ENCODE results near the gene TMEM260.
"Not testable (repeated sequence)": the region's sequence is repeated elsewhere in the genome, so short reads cannot be mapped to it uniquely, and the experiment has no call there.

The TMEM260 gene

GRCh38 chr14:56676042-56676441 is 96.4 kb downstream of the TMEM260 start:
- no peak for DNase-seq (ENCODE audit: low spot score)

GRCh38 chr14:56678838-56679237 is 99.2 kb downstream of the TMEM260 start:
- DNase-seq (ENCODE audit: low spot score), result no peak

GRCh38 chr14:56686416-56686815 is 106.8 kb downstream of the TMEM260 start:
- DNase-seq (ENCODE audit: low spot score), result no peak

GRCh38 chr14:56687123-56687522 is 107.5 kb downstream of the TMEM260 start:
- no peak for DNase-seq (ENCODE audit: low spot score)

GRCh38 chr14:56694609-56695008 is 115.0 kb downstream of the TMEM260 start:
- DNase-seq (ENCODE audit: low spot score), result no peak

GRCh38 chr14:56695216-56695615 is 115.6 kb downstream of the TMEM260 start:
- DNase-seq (ENCODE audit: low spot score), result not testable (repeated sequence)

All from LoVo (cell line).